Measurements from ENCODE around the gene SLC22A12.
A peak's percentile ranks its signal among the peaks of the same experiment; 100 is the strongest.

Gene SLC22A12

GRCh38 chr11:64605656-64606585 lies 14.9 kb downstream of the SLC22A12 start:
- DNase-seq, result no peak

GRCh38 chr11:64606796-64607380 lies 15.9 kb downstream of the SLC22A12 start:
- no peak for DNase-seq

DNA sequence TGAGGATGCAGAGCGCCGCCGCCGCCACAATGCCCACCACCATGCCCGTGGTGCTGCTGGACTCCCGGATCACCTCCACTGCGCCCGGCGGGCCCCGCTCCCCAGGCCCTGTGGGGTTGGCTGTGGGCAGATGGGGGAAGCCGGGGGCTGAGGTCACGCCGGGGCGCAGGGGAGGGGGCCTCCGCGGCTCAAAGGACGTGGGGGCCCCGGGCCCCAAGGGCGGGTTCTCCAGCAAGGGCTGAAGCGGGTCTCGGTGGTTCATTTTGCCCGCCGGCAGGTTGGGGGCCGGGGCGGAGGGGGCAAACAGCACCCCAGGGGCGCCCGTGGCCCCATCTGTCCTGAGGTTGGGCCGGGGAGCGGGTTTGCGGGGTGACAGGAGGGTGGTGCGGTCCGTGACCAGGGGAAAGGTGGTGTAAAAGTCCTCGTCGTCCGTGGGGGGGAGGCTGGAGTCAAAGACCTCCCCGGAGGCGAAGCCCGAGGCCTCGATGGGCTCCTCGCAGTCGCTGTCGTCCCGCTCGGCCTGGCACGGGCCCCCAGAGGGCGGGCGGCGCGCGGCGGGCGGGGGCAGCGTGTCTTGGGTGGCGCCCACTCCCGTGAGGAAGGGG lies 16.5 kb downstream of the SLC22A12 start:
- DNase-seq, result no peak

- peak; percentile 7 for DNase-seq
Measured at GRCh38 chr11:64608046-64608445, 17.0 kb downstream of the SLC22A12 start.

GRCh38 chr11:64608636-64609035 lies 17.6 kb downstream of the SLC22A12 start:
- no peak for DNase-seq

DNA sequence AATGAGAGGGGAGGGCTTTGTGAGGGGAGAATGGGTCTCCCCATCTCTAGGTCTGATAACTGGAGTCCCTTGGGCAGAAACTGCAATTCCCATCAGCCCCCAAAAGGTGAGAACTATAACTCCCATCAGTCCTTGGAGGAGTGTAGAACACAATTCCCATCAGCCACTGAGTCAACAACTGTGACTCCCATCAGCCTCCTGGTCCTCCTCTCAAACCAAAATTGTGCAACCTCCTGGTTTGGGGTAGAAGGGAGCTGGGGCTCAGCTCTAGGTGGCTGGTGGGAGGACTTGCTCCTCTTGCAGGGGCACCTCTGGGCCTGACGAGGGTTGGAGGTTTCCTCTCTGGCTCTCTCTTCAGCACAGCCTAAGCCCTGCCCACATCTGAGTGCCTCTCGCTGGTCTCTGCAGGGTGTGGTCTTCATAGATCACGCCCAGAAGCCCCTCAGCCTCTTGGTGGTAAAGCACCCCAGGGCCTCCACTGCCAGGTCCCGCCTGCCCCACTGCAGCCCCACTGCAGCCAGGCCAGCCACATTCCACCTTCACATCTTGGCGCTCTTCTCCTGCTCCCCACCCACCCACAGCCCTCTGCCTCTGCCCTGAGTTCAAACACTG lies 18.5 kb downstream of the SLC22A12 start:
- DNase-seq, result no peak

DNA sequence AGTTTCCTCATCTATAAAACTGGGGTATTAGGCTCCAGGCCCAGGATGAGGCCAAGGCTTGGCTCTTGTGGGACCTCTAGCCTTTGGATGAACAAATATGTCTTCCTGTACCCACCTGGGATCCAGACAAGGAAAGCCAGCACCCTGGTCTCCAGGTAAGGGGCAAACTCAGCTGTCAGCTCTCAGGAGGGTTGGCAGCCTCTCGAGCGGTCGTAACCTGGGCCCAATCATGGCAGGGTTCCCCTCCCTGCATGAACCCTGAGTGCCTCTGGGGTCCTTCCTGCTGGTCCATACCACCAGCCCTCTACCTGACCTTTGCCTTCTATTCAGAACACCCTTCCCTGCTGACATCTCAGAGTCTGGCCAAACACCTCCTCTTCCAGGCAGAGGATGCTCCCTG lies 19.6 kb downstream of the SLC22A12 start:
- DNase-seq, result no peak

GRCh38 chr11:64611176-64611575 lies 20.2 kb downstream of the SLC22A12 start:
- DNase-seq, result no peak

GRCh38 chr11:64611869-64612646 lies 21.0 kb downstream of the SLC22A12 start:
- DNase-seq, result no peak

DNA sequence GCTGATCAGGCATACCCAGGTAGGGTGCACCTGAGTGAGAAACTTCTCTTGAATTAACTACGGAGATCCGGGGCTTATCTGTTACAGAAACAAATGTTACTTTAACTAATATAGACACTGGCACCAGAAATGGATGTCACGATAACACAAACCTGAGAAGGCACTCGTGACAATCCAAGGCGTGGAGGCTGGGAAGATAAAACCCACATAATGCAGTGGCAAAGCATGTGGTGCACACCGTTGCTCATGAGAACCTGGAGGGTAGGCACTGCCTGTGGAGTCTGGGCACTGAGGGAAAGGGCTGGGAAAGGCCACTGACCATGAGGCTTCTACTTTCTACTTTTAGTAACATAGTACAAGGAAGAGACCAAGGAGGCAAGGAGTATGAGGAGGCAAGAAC lies 22.6 kb downstream of the SLC22A12 start:
- DNase-seq, result no peak

- no peak for DNase-seq
Measured at GRCh38 chr11:64614917-64615316, 23.9 kb downstream of the SLC22A12 start.

DNA sequence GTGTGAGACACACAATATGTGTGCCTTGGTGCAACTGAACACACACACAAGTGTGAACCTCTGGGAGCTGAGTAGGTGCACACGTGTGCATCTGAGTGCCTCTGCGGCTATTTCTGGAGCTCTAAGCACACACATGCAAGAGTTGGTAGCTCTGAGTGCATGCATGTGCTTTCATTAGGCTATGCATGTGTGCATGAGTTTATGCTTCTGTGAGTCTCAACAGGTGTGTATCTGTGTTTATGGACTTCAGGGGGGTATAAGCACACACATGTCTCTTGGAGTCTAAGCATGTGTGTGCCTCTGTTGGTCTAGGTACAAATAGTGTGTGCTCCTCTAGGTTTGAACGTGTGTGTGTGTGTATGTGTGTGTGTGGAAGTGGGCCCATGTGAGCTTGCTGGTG lies 25.8 kb downstream of the SLC22A12 start:
- no peak for DNase-seq

DNA sequence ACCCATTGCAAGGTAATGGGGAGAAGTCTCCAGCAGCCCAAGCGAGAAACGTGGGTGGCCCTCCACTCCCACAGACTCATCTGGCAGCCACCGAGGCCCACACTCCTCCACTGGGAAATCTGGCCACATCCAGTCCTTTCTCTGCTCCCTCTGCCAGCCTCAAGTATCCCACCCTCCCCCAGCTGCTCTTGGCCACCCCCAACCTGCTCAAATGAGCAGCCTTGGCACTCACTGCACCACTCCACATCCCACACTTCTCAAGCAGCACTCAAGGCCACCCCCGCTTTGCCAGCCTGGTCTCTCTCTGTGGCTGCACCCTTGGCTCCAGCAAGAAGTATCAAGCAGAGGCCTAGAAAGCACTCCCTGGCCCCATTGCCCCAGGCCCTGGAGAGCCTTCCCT lies 28.2 kb downstream of the SLC22A12 start:
- DNase-seq, result no peak

DNA sequence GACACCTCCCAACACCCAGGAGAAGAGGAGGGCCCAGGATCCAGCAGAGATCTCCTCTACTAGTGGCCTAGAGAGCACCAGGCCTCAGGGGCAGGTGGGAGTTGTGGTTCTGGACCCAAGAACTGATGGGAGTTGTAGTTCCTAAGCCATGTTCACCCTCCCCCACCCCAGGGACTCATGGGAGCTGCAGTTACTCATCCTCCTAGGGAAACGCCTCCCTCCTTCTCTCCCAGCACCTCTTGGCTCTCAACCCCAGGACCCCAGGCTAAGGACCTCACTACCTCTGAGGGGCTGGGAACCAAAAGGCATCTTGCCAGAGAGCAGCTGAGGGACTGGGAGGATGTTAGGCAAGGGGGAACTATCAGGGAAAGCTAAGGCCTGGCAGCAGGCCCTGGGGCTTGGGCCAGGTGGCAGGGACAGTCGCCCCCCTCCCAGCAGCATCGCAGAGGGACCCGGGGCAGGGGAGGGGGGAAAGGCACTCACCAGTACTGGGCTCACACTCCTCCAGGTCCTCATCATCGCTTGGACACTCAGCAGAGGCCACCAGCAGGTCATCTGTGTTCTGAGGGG lies 28.9 kb downstream of the SLC22A12 start:
- DNase-seq, result peak; percentile 50

- peak; percentile 4 for DNase-seq
Measured at GRCh38 chr11:64620381-64620971, 29.5 kb downstream of the SLC22A12 start.

GRCh38 chr11:64621283-64622019 lies 30.4 kb downstream of the SLC22A12 start:
- DNase-seq, result no peak

DNA sequence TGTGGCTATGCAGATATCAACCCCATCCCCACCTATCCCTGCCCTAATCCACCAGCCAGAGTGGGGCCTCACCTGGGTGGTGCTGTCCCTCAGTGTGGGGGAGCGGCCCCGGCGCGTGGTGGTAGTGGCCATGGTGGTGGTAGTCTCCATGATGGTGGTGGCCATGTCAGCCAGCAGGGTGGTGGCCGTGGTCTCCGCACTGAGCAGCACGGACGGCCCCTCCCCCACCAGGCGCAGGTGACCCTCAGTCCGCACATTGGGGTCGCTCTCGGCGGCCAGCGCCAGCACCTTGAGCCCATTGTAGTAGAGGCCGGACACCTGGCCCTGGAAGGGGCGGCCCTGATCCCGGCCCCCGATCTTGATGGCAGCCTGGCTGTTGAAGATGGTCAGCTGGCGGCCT lies 31.7 kb downstream of the SLC22A12 start:
- no peak for DNase-seq

DNA sequence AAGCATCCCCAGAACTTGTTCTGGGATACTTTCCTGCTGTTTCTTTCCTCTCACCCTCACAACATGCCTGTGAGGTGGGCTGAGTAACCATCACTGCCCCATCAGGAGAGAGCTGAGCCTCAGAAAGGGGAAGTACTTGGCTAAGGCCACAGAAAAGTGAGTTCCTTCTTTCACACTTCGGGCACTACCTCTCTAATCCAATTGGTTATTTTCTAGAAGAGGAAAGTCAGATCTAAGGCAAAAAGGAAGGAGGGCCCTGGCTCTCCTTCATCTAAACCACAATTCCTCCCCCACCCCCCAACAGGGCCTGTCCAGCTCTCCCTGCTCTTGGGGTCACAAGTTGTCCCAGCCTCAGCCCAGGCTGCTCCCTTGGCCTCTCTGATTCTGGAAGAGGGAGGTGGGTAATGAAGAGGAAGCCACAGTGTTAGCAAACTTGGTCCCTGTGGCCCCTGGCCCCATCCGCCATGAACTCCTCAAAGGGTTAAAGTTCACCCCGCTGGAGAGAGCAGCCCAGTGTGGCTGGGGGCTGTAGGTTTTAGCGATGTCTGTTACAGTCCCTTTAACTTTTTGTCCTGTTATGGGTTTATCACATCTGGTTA lies 34.0 kb downstream of the SLC22A12 start:
- DNase-seq, result no peak

- DNase-seq, result no peak
Measured at GRCh38 chr11:64626637-64627036, 35.6 kb downstream of the SLC22A12 start.

DNA sequence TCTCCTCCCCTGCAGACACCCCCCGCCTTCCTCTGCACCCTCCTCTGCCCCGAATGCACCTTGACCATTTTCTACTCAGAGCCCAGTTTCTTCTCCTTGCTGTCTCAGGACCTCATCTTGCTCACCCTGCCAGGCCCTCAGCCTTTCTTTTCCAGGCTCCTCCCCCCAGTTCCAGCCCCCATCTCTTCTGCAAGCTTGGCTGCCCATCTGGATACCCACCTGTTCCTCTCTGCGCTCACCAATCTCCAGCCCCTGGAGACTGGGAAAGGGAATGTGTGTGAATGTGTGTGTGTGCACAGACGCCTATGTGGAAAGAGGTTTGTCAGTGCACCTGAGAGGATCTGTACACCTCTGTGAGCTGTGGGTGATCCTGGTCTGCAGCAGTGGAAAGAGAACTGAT lies 36.4 kb downstream of the SLC22A12 start:
- DNase-seq, result no peak

DNA sequence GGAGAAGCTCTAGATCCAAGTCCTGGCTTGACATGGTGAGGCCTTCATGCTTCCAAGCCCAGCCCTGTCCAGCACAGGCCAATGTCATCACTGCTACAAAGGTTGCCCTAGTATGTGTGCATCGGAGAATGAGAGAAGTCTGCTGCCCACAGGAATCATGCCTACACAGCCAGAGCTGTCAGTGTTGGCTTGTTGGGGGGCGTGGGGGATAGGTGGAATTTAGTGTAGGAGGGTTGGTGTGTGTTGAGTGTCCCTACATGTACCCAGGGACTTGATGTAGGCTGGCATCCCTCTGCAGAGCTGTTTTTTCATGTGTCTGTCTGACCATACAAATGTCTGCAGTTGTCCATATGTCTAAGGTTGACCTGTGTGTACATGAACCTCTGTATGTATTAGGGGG lies 37.6 kb downstream of the SLC22A12 start:
- DNase-seq, result no peak

Measured in fibroblast of skin of abdomen (primary cell).